ENCODE results near the gene CHL1.

The CHL1 gene

GRCh38 chr3:425079-425478, 228.5 kb downstream of the CHL1 start:
- Histone ChIP-seq H4K12ac (ENCODE audit: low read depth, low read length) (no peak overlapping the region), H3K18ac (ENCODE audit: low read length) (no peak overlapping the region), H3K79me2 (ENCODE audit: control insufficient read depth, insufficient read depth, low read length, poor library complexity) (no peaks in the 10 kb centered on the region), H2BK12ac (ENCODE audit: low read length) (peak overlapping the region; percentile 61), H3K36me3 (ENCODE audit: control insufficient read depth in 1 of 2, insufficient read depth in 2 of 2, low read length in 2 of 2) (no peaks in the 10 kb centered on the region), H3K14ac (ENCODE audit: low read length) (no peak overlapping the region), H3K27me3 (ENCODE audit: insufficient read depth, low read length) (no peaks in the 10 kb centered on the region), H3K9me3 (ENCODE audit: insufficient read depth, low read depth, low read length) (no peaks in the 10 kb centered on the region), H3K9ac (ENCODE audit: low read length) (no peak overlapping the region), H3K79me1 (ENCODE audit: low read length) (no peaks in the 10 kb centered on the region), H3K4me2 (ENCODE audit: low read length) (no peak overlapping the region), H2AFZ (ENCODE audit: insufficient read depth, low read length, poor library complexity) (no peak overlapping the region), H4K91ac (ENCODE audit: low read depth, low read length) (no peak overlapping the region), H3K4ac (ENCODE audit: low read depth, low read length) (no peak overlapping the region), H3K4me1 (ENCODE audit: control insufficient read depth in 1 of 2, insufficient read depth in 2 of 2, low read length in 2 of 2) (no peaks in the 10 kb centered on the region), H2BK120ac (ENCODE audit: insufficient read depth, low read length, poor library complexity) (no peak overlapping the region), H2AK5ac (ENCODE audit: low read length) (no peak overlapping the region), H2BK5ac (ENCODE audit: low read depth, low read length, poor library complexity) (no peak overlapping the region), H3K4me3 (ENCODE audit: low read depth, low read length) (no peak overlapping the region), H4K8ac (ENCODE audit: low read depth, low read length) (no peak overlapping the region), H3K23ac (ENCODE audit: low read length) (no peak overlapping the region), H3K27ac (ENCODE audit: low read depth, low read length) (no peak overlapping the region)
- no peak for DNase-seq
- WGBS (ENCODE audit: extremely low coverage, insufficient coverage, insufficient read length) = no CpG with 5 or more reads among the region's 3 CpGs

DNA sequence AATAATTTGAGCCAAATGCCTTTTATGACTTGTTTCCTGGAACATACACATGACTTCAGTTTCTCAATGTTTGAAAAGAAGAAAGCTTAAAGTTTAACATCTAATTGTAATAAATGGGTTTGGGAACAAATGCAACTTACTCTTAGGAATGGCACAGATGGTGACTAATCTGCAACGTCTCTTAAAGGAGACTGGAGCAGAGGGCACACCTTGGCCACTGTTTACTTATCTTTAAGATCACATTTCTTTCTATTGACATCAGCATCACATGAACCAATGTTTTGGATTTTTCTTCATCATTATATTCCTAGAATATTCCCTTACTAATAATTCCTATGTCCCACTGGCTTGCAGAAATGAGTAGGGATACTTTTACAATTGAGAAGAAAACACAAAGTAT, 229.5 kb downstream of the CHL1 start:
- H3K23ac ChIP-seq (ENCODE audit: low read length) = no peak overlapping the region
- H3K4me3 ChIP-seq (ENCODE audit: low read depth, low read length) = no peak overlapping the region
- H3K27me3 ChIP-seq (ENCODE audit: insufficient read depth, low read length) = no peaks in the 10 kb centered on the region
- peak; percentile 35 to 75 for DNase-seq
- no peaks in the 10 kb centered on the region for H3K36me3 ChIP-seq (ENCODE audit: control insufficient read depth in 1 of 2, insufficient read depth in 2 of 2, low read length in 2 of 2)
- H3K79me1 ChIP-seq (ENCODE audit: low read length) = no peaks in the 10 kb centered on the region
- no CpG with 5 or more reads among the region's 1 CpG for WGBS (ENCODE audit: extremely low coverage, insufficient coverage, insufficient read length)
- no peak overlapping the region for H3K4me2 ChIP-seq (ENCODE audit: low read length)
- H2BK120ac ChIP-seq (ENCODE audit: insufficient read depth, low read length, poor library complexity) = no peak overlapping the region
- H3K9ac ChIP-seq (ENCODE audit: low read length) = no peak overlapping the region
- H2BK5ac ChIP-seq (ENCODE audit: low read depth, low read length, poor library complexity) = no peak overlapping the region
- no peak overlapping the region for H2AFZ ChIP-seq (ENCODE audit: insufficient read depth, low read length, poor library complexity)
- H4K91ac ChIP-seq (ENCODE audit: low read depth, low read length) = no peak overlapping the region
- H2BK12ac ChIP-seq (ENCODE audit: low read length) = no peak overlapping the region
- no peak overlapping the region for H3K18ac ChIP-seq (ENCODE audit: low read length)
- no peak overlapping the region for H3K4ac ChIP-seq (ENCODE audit: low read depth, low read length)
- H3K27ac ChIP-seq (ENCODE audit: low read depth, low read length) = no peak overlapping the region
- no peak overlapping the region for H2AK5ac ChIP-seq (ENCODE audit: low read length)
- H4K12ac ChIP-seq (ENCODE audit: low read depth, low read length) = no peak overlapping the region
- no peaks in the 10 kb centered on the region for H3K9me3 ChIP-seq (ENCODE audit: insufficient read depth, low read depth, low read length)
- H3K79me2 ChIP-seq (ENCODE audit: control insufficient read depth, insufficient read depth, low read length, poor library complexity) = no peaks in the 10 kb centered on the region
- H3K4me1 ChIP-seq (ENCODE audit: control insufficient read depth in 1 of 2, insufficient read depth in 2 of 2, low read length in 2 of 2) = no peaks in the 10 kb centered on the region
- no peak overlapping the region for H3K14ac ChIP-seq (ENCODE audit: low read length)
- H4K8ac ChIP-seq (ENCODE audit: low read depth, low read length) = no peak overlapping the region

GRCh38 chr3:427128-427527, 230.6 kb downstream of the CHL1 start:
- H4K8ac ChIP-seq (ENCODE audit: low read depth, low read length) = no peak overlapping the region
- H3K9me3 ChIP-seq (ENCODE audit: insufficient read depth, low read depth, low read length) = no peaks in the 10 kb centered on the region
- no peak overlapping the region for H2AK5ac ChIP-seq (ENCODE audit: low read length)
- H3K23ac ChIP-seq (ENCODE audit: low read length) = no peak overlapping the region
- no peak overlapping the region for H3K14ac ChIP-seq (ENCODE audit: low read length)
- no peak overlapping the region for H3K4ac ChIP-seq (ENCODE audit: low read depth, low read length)
- no peaks in the 10 kb centered on the region for H3K36me3 ChIP-seq (ENCODE audit: control insufficient read depth in 1 of 2, insufficient read depth in 2 of 2, low read length in 2 of 2)
- H2BK120ac ChIP-seq (ENCODE audit: insufficient read depth, low read length, poor library complexity) = no peak overlapping the region
- H3K27me3 ChIP-seq (ENCODE audit: insufficient read depth, low read length) = no peaks in the 10 kb centered on the region
- H4K91ac ChIP-seq (ENCODE audit: low read depth, low read length) = no peak overlapping the region
- no peaks in the 10 kb centered on the region for H3K79me1 ChIP-seq (ENCODE audit: low read length)
- no CpG with 5 or more reads among the region's 4 CpGs for WGBS (ENCODE audit: extremely low coverage, insufficient coverage, insufficient read length)
- no peak overlapping the region for H2BK5ac ChIP-seq (ENCODE audit: low read depth, low read length, poor library complexity)
- no peak overlapping the region for H3K9ac ChIP-seq (ENCODE audit: low read length)
- H3K79me2 ChIP-seq (ENCODE audit: control insufficient read depth, insufficient read depth, low read length, poor library complexity) = no peaks in the 10 kb centered on the region
- no peak overlapping the region for H2AFZ ChIP-seq (ENCODE audit: insufficient read depth, low read length, poor library complexity)
- no peak overlapping the region for H3K27ac ChIP-seq (ENCODE audit: low read depth, low read length)
- H3K4me1 ChIP-seq (ENCODE audit: control insufficient read depth in 1 of 2, insufficient read depth in 2 of 2, low read length in 2 of 2) = no peaks in the 10 kb centered on the region
- no peak overlapping the region for H3K18ac ChIP-seq (ENCODE audit: low read length)
- peak; percentile 1 to 57 for DNase-seq
- no peak overlapping the region for H4K12ac ChIP-seq (ENCODE audit: low read depth, low read length)
- H2BK12ac ChIP-seq (ENCODE audit: low read length) = no peak overlapping the region
- no peak overlapping the region for H3K4me2 ChIP-seq (ENCODE audit: low read length)
- H3K4me3 ChIP-seq (ENCODE audit: low read depth, low read length) = no peak overlapping the region

- Histone ChIP-seq H3K18ac (ENCODE audit: low read length) (no peak overlapping the region), H3K9ac (ENCODE audit: low read length) (no peak overlapping the region), H2BK5ac (ENCODE audit: low read depth, low read length, poor library complexity) (no peak overlapping the region), H4K12ac (ENCODE audit: low read depth, low read length) (no peak overlapping the region), H3K23ac (ENCODE audit: low read length) (no peak overlapping the region), H3K4ac (ENCODE audit: low read depth, low read length) (no peak overlapping the region), H4K91ac (ENCODE audit: low read depth, low read length) (no peak overlapping the region), H3K14ac (ENCODE audit: low read length) (no peak overlapping the region), H3K9me3 (ENCODE audit: insufficient read depth, low read depth, low read length) (no peaks in the 10 kb centered on the region), H3K4me1 (ENCODE audit: control insufficient read depth in 1 of 2, insufficient read depth in 2 of 2, low read length in 2 of 2) (no peaks in the 10 kb centered on the region), H3K36me3 (ENCODE audit: control insufficient read depth in 1 of 2, insufficient read depth in 2 of 2, low read length in 2 of 2) (no peaks in the 10 kb centered on the region), H3K27me3 (ENCODE audit: insufficient read depth, low read length) (no peaks in the 10 kb centered on the region), H2AK5ac (ENCODE audit: low read length) (no peak overlapping the region), H4K8ac (ENCODE audit: low read depth, low read length) (no peak overlapping the region), H3K27ac (ENCODE audit: low read depth, low read length) (no peak overlapping the region), H3K79me1 (ENCODE audit: low read length) (no peaks in the 10 kb centered on the region), H3K4me2 (ENCODE audit: low read length) (no peak overlapping the region), H2BK12ac (ENCODE audit: low read length) (no peak overlapping the region), H3K4me3 (ENCODE audit: low read depth, low read length) (no peak overlapping the region), H2BK120ac (ENCODE audit: insufficient read depth, low read length, poor library complexity) (no peak overlapping the region), H3K79me2 (ENCODE audit: control insufficient read depth, insufficient read depth, low read length, poor library complexity) (no peaks in the 10 kb centered on the region), H2AFZ (ENCODE audit: insufficient read depth, low read length, poor library complexity) (no peak overlapping the region)
- WGBS (ENCODE audit: extremely low coverage, insufficient coverage, insufficient read length) = no CpG with 5 or more reads among the region's 4 CpGs
- DNase-seq = peak; percentile 4 to 64
These were observed 233.6 kb downstream of the CHL1 start for GRCh38 chr3:430186-430585.

Data from trophoblast cell (in vitro differentiated cells and primary cell).